Inflammatory macrophage (primary cell): ENCODE measurements around the gene PAX5.

Source experiments
- DNase-seq, 2 donors: peaks; one replicate each; pipeline ENCODE4 v3.0.0-alpha.2; 2020 to 2022

Gene PAX5

GRCh38 chr9:36985769-36986467, 48.1 kb downstream of the PAX5 start:
- DNase-seq = no peak

GRCh38 chr9:36985061-36985768, 48.9 kb downstream of the PAX5 start:
- DNase-seq = no peak

GRCh38 chr9:36980148-36980974, 53.7 kb downstream of the PAX5 start:
- no peak for DNase-seq

GRCh38 chr9:36976371-36977030, 57.6 kb downstream of the PAX5 start:
- no peak for DNase-seq

- no peak for DNase-seq
These were observed 59.3 kb downstream of the PAX5 start for GRCh38 chr9:36974731-36975130.

DNA sequence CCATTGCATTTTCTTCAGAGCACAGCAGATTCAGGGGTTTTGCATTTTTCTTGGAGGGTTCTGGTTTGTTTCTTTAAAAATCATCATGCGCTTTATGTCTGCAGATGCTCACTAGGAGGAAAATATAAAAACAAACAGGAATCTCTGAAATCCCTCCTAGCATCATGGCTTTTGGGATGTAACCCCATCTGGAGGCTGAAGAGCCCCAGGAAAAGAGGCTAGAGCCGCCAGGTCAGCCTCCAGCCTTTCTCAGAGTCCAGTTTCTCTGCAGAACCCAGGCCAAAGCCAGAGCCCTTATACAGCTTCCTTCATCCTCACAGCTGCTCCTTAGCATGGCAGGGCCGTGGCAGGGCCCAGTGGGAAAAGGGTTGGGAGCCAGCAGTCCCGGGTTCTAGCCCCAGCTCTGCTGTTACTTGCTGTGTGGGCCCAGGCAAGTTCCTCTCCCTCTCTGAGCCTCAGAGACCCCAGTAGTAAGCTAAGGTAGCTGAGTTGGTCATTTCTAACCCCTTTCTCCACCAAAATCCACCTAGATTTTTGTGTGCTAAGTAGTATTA, 62.1 kb downstream of the PAX5 start:
- DNase-seq = no peak

DNA sequence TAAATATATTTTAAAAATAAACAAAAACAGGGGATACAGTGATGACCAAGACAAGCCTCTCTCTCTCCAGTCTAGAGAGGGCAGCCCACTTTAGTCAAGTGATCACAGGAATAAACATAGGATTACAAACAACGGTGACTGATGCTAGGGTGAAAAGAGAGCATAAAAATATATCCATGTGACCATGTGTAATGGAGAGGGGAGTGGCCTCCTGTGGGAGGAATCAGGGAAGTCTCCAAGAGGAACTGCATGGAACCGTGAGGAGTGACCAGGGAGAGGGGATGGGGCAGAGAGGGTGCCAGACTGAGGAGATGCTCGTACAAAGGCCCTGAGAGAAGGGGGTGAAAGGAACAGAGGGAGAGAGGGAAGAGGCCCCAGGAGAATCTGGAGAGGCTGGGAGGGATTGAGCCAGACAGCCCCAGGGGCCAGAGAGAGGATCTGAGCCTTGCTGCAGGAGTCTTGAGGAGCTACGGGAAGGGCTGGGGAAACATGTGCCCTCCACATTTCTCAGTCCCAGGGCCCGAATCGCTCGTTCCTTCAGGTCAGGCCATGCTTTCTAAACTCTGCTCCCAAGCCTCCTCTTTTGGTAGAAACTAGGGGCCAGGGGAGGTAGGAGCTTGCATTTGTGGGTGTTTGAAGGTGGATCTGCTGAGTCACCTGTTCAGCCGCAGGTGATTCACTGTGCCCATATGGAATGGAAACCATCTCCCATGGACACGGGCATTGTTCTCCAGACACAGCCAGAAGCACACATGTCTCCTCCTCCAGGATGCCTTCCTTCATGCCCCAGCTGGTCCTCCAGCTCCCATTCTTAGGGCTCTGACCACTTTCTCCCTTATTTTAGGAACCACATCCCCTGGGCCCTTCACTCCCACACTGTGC, 63.8 kb downstream of the PAX5 start:
- peak; percentile 59 to 66 for DNase-seq

- no peak for DNase-seq
These were observed 64.8 kb downstream of the PAX5 start for GRCh38 chr9:36969216-36969771.

GRCh38 chr9:36968574-36969215, 65.4 kb downstream of the PAX5 start:
- DNase-seq = peak in 1 of 2 donors; percentile 29

DNA sequence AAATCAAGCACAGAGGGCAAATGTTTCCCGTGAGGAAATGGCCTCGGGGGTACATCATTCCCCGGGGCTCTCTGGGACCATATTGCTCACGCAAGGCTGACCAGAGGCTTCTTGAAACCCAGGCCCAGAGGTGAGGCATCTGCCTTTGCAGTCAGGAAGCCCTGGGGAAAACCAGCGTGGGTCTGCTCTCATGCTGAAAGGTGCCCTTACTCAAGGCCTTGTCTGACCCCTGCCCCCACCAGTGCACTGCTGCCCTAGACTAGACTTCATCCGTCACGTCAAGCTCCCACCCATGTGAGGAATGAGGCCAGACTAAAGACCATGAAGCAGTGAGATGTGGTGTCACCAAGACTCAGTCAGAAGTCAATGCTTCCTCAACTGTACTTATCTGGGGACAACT, 66.1 kb downstream of the PAX5 start:
- DNase-seq = no peak

DNA sequence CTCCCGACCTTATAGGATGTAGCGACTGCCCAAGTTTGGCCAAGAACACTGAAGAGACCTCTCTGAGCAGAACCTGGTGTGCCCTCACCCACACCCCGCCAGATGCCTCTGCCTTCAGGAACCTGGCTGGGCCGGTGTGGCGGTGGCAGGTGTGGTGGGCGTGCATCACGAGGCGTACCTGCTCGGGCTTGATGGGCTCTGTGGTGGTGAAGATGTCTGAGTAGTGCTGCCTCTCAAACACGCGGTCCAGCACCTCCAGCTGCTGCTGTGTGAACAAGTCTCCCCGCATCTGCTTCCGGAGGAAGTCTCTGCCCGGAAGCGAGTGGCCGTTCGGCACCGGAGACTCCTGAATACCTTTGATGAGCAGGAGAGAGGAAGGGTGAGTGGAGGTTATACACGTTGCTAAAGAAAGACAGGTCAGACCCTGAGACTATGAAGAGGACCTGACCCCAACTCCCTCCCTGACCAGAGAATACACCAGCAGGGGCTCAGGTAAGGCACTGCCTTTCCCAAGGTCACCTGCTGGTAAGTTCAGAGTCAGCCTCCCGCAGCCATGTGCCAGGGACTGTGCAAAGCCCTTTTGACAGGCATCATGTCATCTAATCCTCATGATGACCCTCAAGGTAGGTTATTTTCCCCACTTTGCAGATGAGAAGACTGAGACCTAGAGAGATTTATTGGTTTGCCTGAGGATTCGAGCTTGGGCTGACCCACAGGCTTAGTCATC, 67.5 kb downstream of the PAX5 start:
- no peak for DNase-seq

GRCh38 chr9:36964791-36965190, 69.3 kb downstream of the PAX5 start:
- no peak for DNase-seq

GRCh38 chr9:36963346-36963745, 70.7 kb downstream of the PAX5 start:
- DNase-seq = no peak

DNA sequence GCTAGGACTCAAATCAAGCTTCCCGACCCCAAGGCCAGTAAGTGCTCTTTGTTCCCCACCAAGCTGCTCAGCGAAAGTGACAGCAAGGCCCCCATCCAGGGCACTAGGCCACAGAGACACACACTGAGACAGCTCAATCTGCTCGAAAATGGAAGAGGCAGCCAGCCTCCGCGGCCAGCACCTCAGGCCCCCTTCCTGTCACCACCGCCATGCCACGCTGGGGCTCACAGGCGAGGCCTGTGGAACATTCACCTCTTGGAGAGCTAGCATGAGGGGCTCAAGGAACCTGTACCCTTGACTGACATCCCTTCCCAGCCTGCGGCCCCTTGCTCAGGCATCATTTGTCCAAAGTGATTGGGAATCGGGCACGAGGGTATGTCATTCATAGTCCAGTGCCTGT, 71.4 kb downstream of the PAX5 start:
- no peak for DNase-seq

DNA sequence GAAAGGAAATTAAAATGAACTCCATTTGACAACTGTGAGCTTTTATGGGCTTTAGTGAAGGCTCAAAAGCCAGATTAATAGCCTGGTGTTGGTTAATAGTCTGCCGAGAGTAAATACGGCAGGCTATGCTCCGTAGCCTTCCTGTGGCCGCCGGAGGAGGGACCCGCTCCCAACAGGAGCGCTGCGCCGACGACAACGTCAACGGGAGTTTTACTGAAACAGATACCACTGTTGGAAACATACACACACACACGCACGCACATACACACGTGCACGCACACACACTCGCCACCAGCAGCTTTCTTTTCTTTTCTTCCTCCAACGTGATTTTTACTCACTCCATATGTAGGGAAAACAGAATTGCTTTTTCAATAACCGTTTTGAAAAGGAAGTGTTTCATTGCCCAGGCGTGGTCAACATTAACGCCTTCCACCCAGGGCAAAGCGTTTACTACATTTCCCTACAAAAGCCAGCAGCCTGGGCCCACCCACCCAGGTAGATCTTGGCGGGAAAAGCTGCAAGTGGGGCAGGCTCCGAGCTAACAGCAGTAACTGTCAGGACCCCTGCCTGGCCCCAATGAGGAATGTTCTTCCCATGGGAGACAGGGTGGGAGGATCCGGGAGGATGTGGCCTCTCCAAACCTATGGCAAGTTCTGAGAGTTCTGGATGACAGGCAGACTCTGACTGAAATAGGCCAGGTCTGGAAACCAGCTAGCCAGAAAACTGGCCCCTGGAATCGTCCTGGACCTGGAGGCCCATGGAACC, 72.3 kb downstream of the PAX5 start:
- no peak for DNase-seq

DNA sequence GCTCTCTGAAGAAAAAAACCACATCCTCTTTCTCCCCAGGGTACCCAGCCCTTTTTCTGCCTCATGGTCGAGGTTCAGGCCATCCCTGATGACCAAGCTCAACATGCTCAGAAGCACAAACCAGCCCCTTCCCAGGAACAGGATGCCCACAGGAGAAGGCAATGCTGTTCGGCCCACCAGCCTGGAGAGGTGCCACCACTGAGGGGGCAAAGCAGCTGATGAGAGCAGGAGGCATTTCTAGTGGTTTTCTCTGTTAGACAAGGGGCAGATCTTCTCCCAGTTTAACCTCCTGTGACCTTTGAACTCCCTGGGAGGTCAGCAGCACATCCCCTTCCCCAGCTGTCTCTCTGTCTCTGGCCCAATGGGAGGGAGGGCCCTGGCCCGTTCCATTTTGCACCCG, 73.0 kb downstream of the PAX5 start:
- DNase-seq = no peak

GRCh38 chr9:36960575-36960955, 73.5 kb downstream of the PAX5 start:
- DNase-seq = no peak

- no peak for DNase-seq
These were observed 74.1 kb downstream of the PAX5 start for GRCh38 chr9:36959681-36960574.
